Ovary (tissue), 3 donors: ENCODE measurements around the gene MYRF.

ENCODE experiments used
- CTCF ChIP-seq, 3 donors: fragments of 450-650 bp in 2 of 3; fragments of 200-600 bp in 1 of 3; IDR thresholded peaks; one replicate each; pipeline versions ENCODE4 v1.5.1 to v1.8.0; 2016 to 2022; ENCODE audit warnings: antibody characterized with exemption in 3 of 3, mild to moderate bottlenecking in 1 of 3
- EP300 ChIP-seq: sonication (generic); formaldehyde crosslinking; IDR thresholded peaks from one replicate; pipeline ENCODE4 v1.6.1; 2017; ENCODE audit warnings: antibody characterized with exemption
- POLR2A ChIP-seq: fragments of 450-650 bp; IDR thresholded peaks from one replicate; pipeline ENCODE4 v1.6.1; 2017; ENCODE audit warnings: antibody characterized with exemption, mild to moderate bottlenecking, moderate library complexity
- donor health status: DM: no; HTN: no; CAD: no.

GRCh38 chr11:61726775-61727174 is 25.7 kb upstream of the MYRF start:
- TF ChIP-seq CTCF (IDR thresholded peaks at IDR 0.05): no peak
- no peak for TF ChIP-seq EP300
- no peak for TF ChIP-seq POLR2A
